H1 (cell line): Measurements from ENCODE around the gene INSM1. TPM values are rescaled to one million over a fixed set of nuclear protein-coding genes. Genes with fewer than 3 reads are reported as not detected.

Source experiments
- CBX8 ChIP-seq: fragments of 300-800, 300-1000 bp; sonication (generic); IDR thresholded peaks from 2 replicates; pipeline ENCODE4 v1.7.1; 2016; ENCODE audit warnings: low read depth, low read length, borderline replicate concordance
- E2F6 ChIP-seq: IDR thresholded peaks from 2 replicates; pipeline ENCODE4 v1.6.1; 2012; ENCODE audit warnings: inconsistent platforms
- EGR1 ChIP-seq: IDR thresholded peaks from 2 replicates; pipeline ENCODE4 v1.6.1; 2011; ENCODE audit warnings: low read depth, low read length, borderline replicate concordance
- EP300 ChIP-seq, 2 experiments: IDR thresholded peaks; 1 replicate in 1 of 2; 2 replicates in 1 of 2; pipeline ENCODE4 v1.6.1; 2011 to 2012; ENCODE audit warnings: low read depth in 2 of 2, low read length in 2 of 2, mild to moderate bottlenecking in 2 of 2, borderline replicate concordance in 1 of 2, inconsistent platforms in 1 of 2, moderate library complexity in 1 of 2
- FOSL1 ChIP-seq: IDR thresholded peaks from 2 replicates; pipeline ENCODE4 v1.6.1; 2011; ENCODE audit warnings: mild to moderate bottlenecking, low read depth, low read length, moderate library complexity; ENCODE audit not compliant: insufficient read depth
- HDAC6 ChIP-seq: IDR thresholded peaks from one replicate; pipeline ENCODE4 v1.7.1; 2012; ENCODE audit warnings: low read depth, mild to moderate bottlenecking, inconsistent platforms, low read length, moderate library complexity
- JUN ChIP-seq: IDR thresholded peaks from 2 replicates; pipeline ENCODE4 v1.6.1; 2011; ENCODE audit warnings: low read depth, mild to moderate bottlenecking, improper control_type of control experiment, low read length
- SIRT6 ChIP-seq: IDR thresholded peaks from one replicate; pipeline ENCODE4 v1.7.1; 2012; ENCODE audit warnings: low read length, inconsistent platforms
- SP1 ChIP-seq: IDR thresholded peaks from 2 replicates; pipeline ENCODE4 v1.6.1; 2011; ENCODE audit warnings: low read depth, low read length
- SP2 ChIP-seq: IDR thresholded peaks from 2 replicates; pipeline ENCODE4 v1.6.1; 2012; ENCODE audit warnings: mild to moderate bottlenecking, low read length, inconsistent platforms
- polyA plus RNA-seq, 7 experiments: library from polyadenylated mRNA; depleted of rRNA in 3 of 7; stranded (reverse) in 5 of 7; unstranded in 2 of 7; fragments of >200 nt in 5 of 7; fragments of 200-250 nt in 2 of 7; gene quantifications; 1 replicate in 5 of 7; 2 replicates in 1 of 7; 4 replicates in 1 of 7; pipeline versions ENCODE4 v1.2.1 to v1.2.3, GENCODE V29; 2011 to 2013; ENCODE audit warnings: missing spikeins in 2 of 7, mixed read lengths in 2 of 7
- total RNA-seq: library from RNA; stranded (reverse); fragmentation: NEBNext Ultra II Directional; extraction: Animal tissue kit (Norgen Biotek cat#: 25700); gene quantifications from 2 replicates; pipeline ENCODE4 v1.2.1, GENCODE V29; 2021

Gene INSM1
- total and polyA plus RNA-seq, 2 of the 8 experiments (the other 6 are each of a cell fraction or from before 2014, with no cell fraction given), result 0.86 to 2.5 TPM

- TF ChIP-seq FOSL1 (no peak), CBX8 (no peak), SP1 (0 out of 2 replicates have a peak, but pooled peaks have one; percentile 18), EGR1 (0 out of 2 replicates have a peak, but pooled peaks have one; percentile 54), SP2 (no peak), JUN (no peak), E2F6 (no peak), HDAC6 (no peak), SIRT6 (no peak), EP300 (IDR thresholded peaks at IDR 0.05; ENCODE audit: borderline replicate concordance in 1 of 2, low read depth in 2 of 2, low read length in 2 of 2) (peak in 1 of 2 experiments; percentile 36; a peak in 1 of 3 replicates)
Observed at GRCh38 chr20:20362774-20363433, 5.0 kb upstream of the INSM1 start (continued).
